Stimulated activated CD8-positive, alpha-beta memory T cell treated with anti-CD3 and anti-CD28 coated beads, Interleukin-15, amount 100 ng/mL, for 1 hour (primary cell): ENCODE measurements around the gene MPL.

Source experiments
- DNase-seq: peaks from one replicate; pipeline ENCODE4 v3.0.0-alpha.2; 2020; ENCODE audit warnings: low read depth

Gene MPL

DNA sequence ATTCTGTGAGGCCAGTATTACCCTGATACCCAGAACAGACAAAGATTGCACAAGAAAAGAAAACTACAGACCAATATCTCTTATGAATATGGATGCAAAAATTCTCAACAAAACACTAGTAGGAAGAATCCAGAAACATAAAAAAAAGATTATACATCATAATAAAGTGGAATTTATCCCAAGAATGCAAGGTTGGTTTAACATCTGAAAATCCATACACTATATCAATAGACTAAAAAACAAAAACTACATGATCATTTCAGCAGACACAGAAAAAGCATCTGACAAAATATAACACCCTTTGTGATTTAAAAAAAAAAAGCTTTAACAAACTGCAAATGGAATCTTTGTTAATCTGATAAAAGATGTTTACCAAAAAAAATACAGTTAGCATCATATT is 12.2 kb upstream of the MPL start:
- DNase-seq: no peak

DNA sequence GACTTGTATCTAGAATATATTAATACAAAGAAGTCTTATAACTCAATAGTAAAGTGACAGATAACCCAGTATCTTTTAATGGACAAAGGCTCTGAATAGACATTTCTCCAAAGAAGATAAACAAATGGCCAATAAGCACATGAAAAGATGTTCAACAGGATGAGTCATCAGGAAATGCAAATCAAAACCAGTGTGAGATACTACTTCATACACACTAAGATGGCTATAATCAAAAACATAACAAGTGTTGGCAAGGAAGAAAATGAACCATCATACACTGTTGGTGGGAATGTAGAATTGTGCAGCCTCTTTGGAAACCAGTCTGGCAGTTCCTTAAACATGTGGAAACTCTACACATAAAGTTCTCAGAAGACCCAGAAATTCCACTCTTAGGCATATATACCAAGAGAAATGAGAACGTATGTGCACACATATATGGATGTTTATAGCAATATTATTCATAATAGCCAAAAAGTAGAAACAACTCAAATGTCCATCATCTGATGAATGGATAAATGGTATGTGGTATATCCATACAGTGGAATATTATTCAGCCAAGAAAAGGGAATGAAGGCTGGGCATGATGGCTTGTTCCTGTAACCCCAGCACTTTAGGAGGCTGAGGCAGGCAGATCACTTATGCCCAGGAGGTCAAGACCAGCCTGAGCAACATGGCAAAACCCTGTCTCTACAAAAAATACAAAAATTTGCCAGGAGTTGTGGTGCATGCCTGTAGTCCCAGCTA is 9.9 kb upstream of the MPL start:
- DNase-seq: no peak

DNA sequence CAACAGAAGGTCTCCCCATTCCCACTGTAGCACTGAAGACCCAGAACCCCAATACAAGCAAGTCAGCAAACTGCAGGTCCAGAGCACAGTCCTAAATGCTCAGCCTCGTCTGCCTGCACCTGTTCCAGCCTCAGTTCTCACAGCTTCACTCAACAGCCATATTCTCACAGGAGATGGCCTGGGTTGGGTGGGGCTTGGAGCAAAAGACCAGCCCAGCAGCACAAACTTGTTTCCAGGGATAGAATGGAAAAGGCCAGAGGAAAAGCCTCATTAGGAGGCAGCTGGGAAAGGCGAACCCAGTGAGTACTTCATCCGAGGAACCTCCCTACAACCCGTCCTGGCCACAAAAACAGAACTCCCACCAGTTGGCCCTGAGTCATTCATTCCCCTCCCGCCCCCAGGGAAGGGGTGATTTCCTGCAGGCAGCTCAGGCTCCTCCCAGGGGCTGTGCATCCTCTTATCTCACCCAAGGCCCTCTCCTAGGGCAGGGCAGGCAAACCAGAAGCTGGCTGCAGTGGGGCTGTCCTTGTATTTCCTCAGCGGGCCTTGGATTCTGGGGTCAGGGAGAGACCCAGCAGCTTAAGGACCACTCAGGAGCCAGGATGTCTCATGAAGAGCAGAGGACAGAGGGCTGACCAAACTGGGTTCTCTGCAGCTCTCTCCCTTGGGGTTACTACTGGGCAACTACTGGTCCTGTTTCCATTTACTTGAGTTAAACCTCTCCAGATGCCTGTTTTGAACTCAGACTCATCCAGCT is 7.4 kb upstream of the MPL start:
- DNase-seq: no peak

DNA sequence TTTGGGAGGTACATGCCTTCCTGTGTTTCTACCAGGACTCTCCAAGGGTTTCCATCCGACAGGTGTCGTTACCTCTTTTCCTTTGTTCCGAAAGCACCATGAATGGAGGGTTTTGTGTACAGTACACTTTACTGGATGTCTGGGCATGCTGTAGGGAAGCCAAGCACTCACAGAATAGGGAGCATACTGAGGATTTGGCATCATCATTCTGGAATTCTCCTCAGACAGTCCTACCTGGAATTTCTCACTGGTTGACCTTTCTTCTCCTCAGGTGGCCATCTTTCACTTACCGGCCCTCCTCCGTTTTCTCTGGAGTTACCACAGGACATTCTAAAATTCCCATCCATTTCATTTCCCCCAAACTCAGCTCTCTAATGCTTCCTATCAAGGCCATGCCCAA is 5.9 kb upstream of the MPL start:
- DNase-seq: no peak

DNA sequence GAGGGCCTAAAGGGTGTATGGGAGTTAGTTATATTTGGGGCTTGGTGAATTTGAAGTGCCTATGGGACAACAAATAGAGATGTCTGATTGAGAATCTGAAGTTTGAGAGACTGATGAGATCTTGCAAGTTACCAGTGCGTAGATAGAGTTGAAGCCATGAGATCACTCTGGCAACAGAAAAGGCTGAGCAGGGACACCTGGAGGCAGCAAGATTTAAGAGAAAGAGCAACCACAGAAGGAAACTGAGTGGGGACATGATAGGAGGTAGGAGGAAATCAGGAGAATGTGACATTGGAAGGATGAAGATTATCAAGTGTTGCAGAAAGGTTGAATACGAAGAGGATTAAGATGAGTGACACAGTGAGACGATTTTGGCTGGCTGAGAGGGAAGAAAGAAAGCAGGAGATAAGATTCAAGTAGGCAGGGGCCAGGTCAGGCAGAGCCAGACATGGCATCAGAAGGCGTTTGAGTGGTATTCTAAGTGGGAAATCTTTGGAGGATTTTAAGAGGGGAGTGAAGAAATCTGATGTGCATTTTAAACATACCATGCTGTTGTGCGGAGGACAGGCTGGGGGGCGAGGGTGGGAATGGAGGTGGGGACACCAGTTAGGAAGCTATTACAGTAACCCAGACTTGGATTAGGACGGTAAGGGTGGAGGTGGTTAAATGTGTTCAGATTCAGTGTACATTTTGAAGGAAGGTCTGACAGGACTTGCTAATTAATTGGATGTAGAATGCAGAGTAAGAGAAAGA is 3.0 kb upstream of the MPL start:
- DNase-seq: no peak

DNA sequence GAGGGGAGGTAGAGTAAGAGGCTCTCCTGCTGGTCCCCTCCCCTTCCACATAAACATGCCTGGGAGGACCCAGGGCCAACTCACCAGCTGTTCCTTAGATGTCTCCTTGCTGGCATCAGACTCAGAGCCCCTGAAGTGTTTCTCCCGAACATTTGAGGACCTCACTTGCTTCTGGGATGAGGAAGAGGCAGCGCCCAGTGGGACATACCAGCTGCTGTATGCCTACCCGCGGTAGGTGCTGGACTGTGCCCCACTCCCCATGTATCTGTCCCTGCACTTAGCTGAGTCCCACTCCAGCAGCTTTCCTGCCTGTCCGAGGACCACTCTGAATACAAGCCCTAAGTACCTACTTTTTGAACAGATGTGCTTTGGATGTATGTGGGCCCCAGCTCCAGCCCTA is 383 bp downstream of the MPL start:
- no peak for DNase-seq

DNA sequence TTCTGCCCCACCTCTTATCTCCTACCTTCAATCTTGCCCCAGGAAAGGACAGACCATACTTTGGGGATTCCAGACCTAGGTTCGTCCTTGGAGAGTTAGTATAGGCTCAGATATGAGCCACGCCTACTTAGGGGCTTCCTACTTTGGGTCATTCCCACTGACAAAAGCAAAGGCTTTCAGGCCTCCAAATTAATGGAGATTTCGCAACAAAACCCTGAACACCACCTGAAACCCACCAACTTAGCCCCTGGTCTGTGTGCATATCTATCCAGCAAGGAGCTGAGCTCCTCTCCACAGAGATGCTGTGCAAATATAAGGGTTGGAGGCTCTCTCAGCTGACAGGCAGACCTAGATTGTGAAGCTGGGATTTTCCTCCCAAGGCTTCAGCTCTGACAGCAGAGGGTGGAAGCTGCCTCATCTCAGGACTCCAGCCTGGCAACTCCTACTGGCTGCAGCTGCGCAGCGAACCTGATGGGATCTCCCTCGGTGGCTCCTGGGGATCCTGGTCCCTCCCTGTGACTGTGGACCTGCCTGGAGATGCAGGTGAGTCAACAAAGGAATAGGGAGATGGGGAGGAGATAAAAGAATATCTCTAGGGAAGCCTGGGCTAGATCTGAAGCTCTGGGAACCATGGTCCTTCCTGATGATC is 2.1 kb downstream of the MPL start:
- no peak for DNase-seq

DNA sequence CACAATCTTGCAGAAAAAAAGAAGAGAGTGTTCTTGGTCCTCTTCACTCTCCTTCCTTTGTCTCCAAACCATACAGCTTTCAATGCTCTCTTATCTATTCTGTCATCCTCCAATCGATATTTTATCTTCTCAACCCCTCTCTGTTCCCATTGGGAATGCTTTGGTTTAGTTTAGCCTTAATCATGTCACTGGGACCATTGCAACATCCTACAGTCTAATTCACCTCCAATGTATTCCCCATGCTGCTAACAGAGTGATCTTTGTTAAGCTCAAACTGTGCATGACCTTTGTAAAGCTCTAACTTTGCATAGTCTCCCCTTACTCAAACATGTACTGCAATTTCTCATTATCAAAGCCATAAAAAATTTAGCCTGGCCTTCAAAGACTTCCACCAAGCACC is 2.9 kb downstream of the MPL start:
- no peak for DNase-seq

DNA sequence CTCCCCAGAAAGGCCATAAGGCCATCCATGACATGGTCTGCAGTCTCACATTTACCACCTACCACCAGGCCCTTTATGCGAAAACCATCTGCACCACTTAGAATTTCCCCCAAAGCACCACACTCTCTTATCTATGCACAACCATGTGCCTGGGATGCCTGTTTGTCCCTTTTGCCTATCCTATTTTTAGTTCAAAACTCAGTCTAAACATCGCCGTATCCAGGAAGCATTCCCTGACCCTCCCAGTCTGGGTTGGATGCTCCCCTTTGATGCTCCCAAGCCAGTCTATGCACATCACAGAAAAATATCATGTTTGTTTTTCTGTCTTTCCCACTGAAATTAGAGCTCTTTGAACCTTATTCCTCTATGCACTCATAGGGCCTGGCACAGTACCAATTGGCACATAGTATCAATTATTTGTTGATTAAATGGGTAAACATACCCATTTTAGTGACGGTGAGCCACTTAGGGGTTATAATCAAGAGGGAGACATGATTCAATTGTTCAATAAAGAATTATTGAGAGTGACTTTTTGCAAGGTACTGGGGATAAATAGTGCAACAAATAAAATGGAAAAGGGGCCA is 6.7 kb downstream of the MPL start:
- DNase-seq: no peak

DNA sequence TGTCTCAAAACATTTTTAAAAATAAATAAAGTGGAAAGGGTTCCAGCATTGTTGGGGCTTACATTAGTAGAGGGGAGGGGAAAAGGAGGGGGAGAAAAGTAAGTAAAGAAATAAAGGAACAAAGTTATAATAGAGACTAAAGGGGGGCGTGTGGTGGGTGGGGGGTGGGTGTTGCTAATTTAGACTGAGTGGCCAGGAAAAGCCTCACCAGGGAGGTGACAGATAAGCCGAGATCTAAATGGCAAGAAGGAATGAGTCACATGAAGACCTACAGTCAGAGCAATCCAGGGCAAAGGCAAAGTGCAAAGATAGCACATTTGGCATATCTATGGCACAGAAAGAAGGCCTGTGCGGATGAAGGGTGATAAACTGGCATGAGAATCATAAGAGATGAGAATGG is 7.5 kb downstream of the MPL start:
- no peak for DNase-seq

DNA sequence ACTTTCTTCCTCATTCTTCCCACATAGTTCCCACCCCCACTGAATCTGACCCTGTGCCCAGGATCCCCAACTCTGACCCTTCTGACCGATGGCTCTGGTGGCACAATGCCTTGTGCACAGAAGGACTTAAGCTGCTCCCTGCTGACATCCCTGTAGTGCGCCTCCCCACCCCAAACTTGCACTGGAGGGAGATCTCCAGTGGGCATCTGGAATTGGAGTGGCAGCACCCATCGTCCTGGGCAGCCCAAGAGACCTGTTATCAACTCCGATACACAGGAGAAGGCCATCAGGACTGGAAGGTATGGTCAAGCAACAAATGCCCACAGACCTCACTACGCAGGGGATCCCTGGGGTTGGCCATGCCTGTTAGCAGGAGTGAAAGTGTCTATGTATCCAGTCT is 9.0 kb downstream of the MPL start:
- no peak for DNase-seq

DNA sequence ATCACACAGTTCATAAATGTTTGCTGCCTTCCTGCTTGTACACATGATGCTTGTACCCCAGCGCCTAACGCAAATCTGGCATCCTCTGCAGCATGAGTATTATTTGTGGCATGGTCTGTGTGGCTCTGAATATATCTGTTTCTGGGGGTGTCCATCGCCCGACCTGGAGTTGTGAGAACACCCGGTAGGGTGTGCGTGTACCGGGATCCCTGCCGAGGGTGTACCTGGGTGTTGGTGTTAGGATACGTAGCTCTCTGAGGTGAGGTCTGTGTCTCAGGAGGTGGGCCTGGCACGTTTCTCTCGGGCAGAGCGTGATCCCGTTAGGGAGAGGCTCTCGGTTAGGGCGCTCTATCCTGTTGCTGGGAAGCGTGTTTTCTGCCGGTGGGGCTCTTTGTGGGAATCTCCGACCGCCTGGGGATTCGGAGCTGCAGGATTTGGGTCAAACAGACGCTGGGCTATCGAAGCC is 10.8 kb downstream of the MPL start:
- DNase-seq: no peak

DNA sequence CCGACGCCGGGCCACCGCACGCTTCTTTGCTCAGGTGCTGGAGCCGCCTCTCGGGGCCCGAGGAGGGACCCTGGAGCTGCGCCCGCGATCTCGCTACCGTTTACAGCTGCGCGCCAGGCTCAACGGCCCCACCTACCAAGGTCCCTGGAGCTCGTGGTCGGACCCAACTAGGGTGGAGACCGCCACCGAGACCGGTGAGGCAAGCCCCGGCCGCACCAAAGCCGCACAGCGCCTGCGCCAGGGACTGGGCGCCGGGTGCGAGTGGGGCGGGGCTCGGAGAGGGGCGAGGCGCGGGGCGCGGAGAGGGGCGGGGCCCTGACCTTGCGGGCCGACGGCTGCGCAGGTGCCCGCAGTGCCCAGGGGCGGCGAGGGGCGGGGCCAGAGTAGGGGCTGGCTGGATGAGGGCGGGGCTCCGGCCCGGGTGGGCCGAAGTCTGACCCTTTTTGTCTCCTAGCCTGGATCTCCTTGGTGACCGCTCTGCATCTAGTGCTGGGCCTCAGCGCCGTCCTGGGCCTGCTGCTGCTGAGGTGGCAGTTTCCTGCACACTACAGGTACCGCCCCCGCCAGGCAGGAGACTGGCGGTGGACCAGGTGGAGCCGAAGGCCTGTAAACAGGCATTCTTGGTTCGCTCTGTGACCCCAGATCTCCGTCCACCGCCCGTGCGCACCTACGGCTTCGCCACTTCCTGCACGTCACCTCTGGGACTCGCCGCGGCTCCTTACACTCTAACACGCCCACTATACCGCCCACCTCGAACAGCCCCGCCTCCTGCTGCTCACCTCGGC is 11.4 kb downstream of the MPL start:
- no peak for DNase-seq

DNA sequence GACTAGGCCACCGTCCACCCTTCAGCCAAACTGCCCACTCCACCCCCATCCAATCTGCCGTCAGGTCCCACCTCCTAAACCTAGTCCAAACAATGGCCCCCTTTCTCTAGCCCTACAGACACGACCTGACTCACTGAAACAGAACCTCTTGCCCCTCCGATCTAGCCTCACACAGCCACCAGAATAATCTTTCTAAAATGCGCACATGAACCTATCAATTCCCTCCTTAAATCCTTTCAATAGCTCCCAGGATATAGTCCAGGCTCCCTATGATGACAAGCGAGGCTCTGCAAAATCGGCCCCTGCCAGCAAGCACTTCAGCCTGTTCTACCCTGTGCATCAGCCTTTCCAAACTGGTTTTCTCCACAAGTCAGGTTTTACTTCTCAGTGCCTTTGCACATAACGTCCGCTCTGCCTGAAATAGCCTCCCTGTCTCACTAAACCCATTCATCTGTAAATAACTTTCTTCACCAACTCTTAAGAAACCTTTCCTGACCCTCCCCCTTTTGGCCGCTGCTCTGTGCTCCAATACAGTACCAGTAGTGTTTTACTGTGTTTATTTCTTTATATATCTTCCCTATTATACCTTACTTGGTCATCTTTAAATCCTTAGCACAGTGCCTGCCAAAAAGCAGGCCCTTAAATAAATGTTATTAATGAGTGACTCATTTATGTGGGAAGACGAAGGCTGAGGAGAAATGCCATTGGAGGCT is 12.1 kb downstream of the MPL start:
- DNase-seq: no peak

DNA sequence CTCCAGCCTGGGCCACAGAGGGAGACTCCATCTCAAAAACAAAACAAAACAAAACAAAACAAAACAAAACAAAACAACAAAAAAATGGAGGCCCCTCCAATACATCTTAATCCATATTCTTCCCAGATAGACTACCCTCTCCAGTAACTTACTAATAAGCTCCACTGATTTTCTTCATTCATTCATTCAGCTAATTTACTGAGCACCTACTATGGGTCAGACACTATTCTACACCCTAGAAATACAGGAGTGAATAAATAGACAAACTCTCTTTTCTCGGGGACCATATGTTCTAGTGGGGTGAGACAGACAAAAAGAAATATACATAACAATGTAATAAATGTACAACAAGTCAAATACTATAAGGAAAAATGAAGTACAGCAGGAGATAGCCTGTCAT is 13.4 kb downstream of the MPL start:
- no peak for DNase-seq

DNA sequence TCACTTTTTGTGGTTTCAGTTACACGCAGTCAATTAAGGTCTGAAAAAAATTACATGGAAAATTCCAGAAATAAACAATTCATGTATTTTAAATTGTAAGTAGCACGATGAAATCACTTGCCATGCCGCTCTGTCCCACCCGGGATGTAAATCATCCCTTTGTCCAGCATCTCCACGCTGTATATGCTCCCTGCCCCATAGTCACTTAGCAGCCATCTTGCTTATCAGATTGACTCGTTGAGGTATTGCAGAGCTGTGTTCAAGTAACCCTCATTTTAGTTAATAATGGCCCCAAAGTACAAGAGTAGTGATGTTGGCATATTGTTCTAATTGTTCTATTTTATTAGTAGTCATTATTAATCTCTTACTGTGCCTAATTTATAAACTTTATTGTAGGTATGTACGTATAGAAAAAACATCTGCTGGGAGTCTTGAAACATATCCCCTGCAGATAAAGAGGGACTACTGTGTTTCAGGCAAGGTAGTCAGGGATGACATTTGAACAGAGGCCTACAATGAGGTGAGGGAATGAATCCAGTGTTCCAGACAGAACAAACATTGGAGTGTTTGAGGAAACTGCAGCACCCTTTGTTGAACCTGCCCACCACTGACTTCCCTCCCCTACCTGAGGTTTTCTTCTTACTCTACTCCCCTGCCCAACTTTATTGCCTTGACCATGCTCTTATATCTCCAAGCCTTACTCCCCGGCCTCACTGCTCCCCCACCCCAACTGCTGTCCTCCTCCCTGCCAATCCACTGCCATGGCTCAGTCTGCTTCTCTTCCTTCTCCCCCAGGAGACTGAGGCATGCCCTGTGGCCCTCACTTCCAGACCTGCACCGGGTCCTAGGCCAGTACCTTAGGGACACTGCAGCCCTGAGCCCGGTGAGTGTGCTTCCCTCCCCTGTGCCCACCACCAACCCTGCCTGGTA is 14.1 kb downstream of the MPL start:
- no peak for DNase-seq

DNA sequence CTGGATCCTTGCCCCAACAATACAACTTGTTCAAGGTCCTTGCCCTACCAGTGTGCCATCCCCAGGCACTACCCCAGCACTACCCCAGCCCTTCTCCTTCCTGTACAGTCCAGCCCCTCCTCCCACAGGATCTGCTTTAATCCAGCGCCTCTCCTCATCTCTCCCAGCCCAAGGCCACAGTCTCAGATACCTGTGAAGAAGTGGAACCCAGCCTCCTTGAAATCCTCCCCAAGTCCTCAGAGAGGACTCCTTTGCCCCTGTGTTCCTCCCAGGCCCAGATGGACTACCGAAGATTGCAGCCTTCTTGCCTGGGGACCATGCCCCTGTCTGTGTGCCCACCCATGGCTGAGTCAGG is 14.7 kb downstream of the MPL start:
- no peak for DNase-seq

DNA sequence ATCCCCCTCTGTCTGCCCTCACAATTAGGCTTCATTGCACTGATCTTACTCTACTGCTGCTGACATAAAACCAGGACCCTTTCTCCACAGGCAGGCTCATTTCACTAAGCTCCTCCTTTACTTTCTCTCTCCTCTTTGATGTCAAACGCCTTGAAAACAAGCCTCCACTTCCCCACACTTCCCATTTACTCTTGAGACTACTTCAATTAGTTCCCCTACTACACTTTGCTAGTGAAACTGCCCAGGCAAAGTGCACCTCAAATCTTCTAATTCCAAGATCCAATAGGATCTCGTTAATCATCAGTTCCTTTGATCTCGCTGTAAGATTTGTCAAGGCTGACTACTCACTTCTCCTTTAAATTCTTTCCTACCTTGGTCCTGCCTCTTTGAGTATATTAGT is 15.3 kb downstream of the MPL start:
- DNase-seq: no peak

DNA sequence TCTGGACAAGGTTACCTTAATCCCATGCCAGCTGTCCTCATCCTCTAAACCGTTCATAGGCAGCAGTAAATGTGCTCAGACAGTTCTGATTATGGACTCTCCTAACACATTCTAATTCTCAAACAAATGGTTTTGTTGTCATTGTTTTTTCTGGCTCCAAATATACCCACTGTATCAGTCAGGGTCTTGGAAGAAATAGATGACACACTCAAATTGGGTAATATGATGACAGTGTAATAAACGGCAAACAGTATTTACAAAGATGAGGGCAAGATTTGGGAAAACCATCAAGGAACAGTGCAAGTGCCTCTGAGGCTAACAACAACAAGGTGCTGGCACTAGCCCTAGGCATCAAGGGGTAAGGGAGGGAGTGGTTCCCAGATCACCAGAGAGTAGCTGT is 16.9 kb downstream of the MPL start:
- no peak for DNase-seq

DNA sequence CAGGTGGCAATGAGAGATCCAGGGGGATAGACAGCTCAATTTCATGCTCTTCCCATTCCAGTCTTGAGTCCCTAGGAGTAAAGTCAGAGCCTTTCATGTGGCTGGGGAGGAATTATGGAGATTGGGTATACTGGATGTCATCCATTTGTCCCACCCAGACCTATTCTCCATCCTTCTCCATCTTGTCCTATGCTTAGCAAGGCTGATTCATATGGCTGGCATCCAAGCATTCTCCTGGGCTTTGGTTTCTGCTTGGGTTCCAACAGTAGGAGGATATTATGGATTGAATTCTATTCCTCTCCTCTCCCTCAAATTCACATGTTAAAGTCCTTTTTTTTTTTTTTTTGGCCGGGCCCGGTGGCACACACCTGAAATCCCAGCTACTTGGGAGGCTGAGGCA is 17.3 kb downstream of the MPL start:
- no peak for DNase-seq
